WERI-Rb-1 (cell line): ENCODE results near the gene CFP.

Source experiments
- DNase-seq: peaks from one replicate; pipeline ENCODE4 v3.0.0-alpha.2; 2020
- H3K27ac ChIP-seq: fragments of 250-450 bp; sonication (Bioruptor Pico); 2 replicates; pipeline ENCODE4 v1.5.1; 2020; ENCODE audit warnings: mild to moderate bottlenecking, moderate library complexity
- H3K27me3 ChIP-seq: fragments of 250-450 bp; sonication (Bioruptor Pico); 2 replicates; pipeline ENCODE4 v1.5.1; 2021; ENCODE audit warnings: mild to moderate bottlenecking, low read depth, moderate library complexity; ENCODE audit not compliant: insufficient read depth, severe bottlenecking
- H3K36me3 ChIP-seq: fragments of 250-450 bp; sonication (Bioruptor Pico); 2 replicates; pipeline ENCODE4 v1.5.1; 2020; ENCODE audit warnings: mild to moderate bottlenecking, moderate library complexity
- H3K4me3 ChIP-seq: 2 replicates; pipeline ENCODE4 v1.5.1; 2011; ENCODE audit warnings: low read depth, mild to moderate bottlenecking, control low read depth, low read length
- H3K9me3 ChIP-seq: fragments of 250-450 bp; sonication (Bioruptor Pico); 2 replicates; pipeline ENCODE4 v1.5.1; 2021; ENCODE audit warnings: mild to moderate bottlenecking, moderate library complexity; ENCODE audit not compliant: severe bottlenecking
- CTCF ChIP-seq: IDR thresholded peaks from 2 replicates; pipeline ENCODE4 v1.5.1; 2011; ENCODE audit warnings: low read depth, mild to moderate bottlenecking, control low read depth, inconsistent platforms, low read length

The CFP gene

GRCh38 chrX:47625365-47625764 lies 4.4 kb downstream of the CFP start:
- DNase-seq = no peak
- no peaks in the 10 kb centered on the region for H3K9me3 ChIP-seq
- no peak for TF ChIP-seq CTCF

GRCh38 chrX:47623540-47624027 lies 6.1 kb downstream of the CFP start:
- H3K27me3 ChIP-seq = peaks cover 29% of the 10 kb centered on the region
- DNase-seq = no peak
- H3K27ac ChIP-seq = no peak overlapping the region
- no peak overlapping the region for H3K4me3 ChIP-seq
- no peaks in the 10 kb centered on the region for H3K36me3 ChIP-seq
- TF ChIP-seq CTCF = no peak
- no peaks in the 10 kb centered on the region for H3K9me3 ChIP-seq

More at GRCh38 chrX:47625365-47625764, 4.4 kb downstream of the CFP start:
- Histone ChIP-seq H3K4me3 (no peak overlapping the region), H3K27ac (peak overlapping the region; percentile 36; the same call in 1 of the 2 replicates), H3K36me3 (no peaks in the 10 kb centered on the region), H3K27me3 (peaks cover 26% of the 10 kb centered on the region)

- no peak overlapping the region for H3K4me3 ChIP-seq
- no peak for TF ChIP-seq CTCF
- DNase-seq = no peak
- no peaks in the 10 kb centered on the region for H3K36me3 ChIP-seq
- no peak overlapping the region for H3K27ac ChIP-seq
- peaks cover 22% of the 10 kb centered on the region for H3K27me3 ChIP-seq
- no peaks in the 10 kb centered on the region for H3K9me3 ChIP-seq
These were observed 7.9 kb downstream of the CFP start for GRCh38 chrX:47621851-47622250.

- no peak overlapping the region for H3K4me3 ChIP-seq
- TF ChIP-seq CTCF = no peak
These were observed 9.4 kb downstream of the CFP start for GRCh38 chrX:47620303-47620685.

GRCh38 chrX:47619486-47620302 lies 10.0 kb downstream of the CFP start, which contains the start of gene SYN1:
Gene SYN1 (minus strand): TSS chrX:47619857. CDS start chrX:47619728, 129 bp downstream.
- Histone ChIP-seq H3K27ac (no peak within 1 kb of the TSS), H3K4me3 (peak within 1 kb of the TSS; percentile 26), H3K36me3 (no peaks in the 10 kb centered on the region), H3K27me3 (peaks cover 13% of the 10 kb centered on the region), H3K9me3 (no peaks in the 10 kb centered on the region)
- peak; percentile 50 for TF ChIP-seq CTCF
- DNase-seq = peak; percentile 78

More at GRCh38 chrX:47620303-47620685, 9.4 kb downstream of the CFP start:
- no peaks in the 10 kb centered on the region for H3K36me3 ChIP-seq
- no peak overlapping the region for H3K27ac ChIP-seq
- no peak for DNase-seq
- H3K9me3 ChIP-seq = no peaks in the 10 kb centered on the region
- peaks cover 19% of the 10 kb centered on the region for H3K27me3 ChIP-seq
